Loucy (cell line): Measurements from ENCODE around the gene LAMB4.

Source experiments
- H2AFZ ChIP-seq: fragments of 200-600 bp; sonication (generic); 2 replicates; pipeline ENCODE4 v1.6.0; 2016; ENCODE audit warnings: antibody characterized with exemption, mild to moderate bottlenecking, low read length, moderate library complexity
- H3F3A ChIP-seq: fragments of 200-600 bp; 2 replicates; pipeline ENCODE4 v1.6.0; 2016; ENCODE audit warnings: antibody characterized with exemption, low read depth, mild to moderate bottlenecking
- H3K27me3 ChIP-seq: fragments of 200-600 bp; sonication (generic); 2 replicates; pipeline ENCODE4 v1.6.1; 2014; ENCODE audit warnings: low read length, mild to moderate bottlenecking; ENCODE audit not compliant: insufficient read depth, poor library complexity, severe bottlenecking
- H3K36me3 ChIP-seq: fragments of 200-600 bp; sonication (generic); 2 replicates; pipeline ENCODE4 v1.6.1; 2016; ENCODE audit warnings: low read length; ENCODE audit not compliant: insufficient read depth
- H3K4me1 ChIP-seq: fragments of 200-600 bp; sonication (generic); 2 replicates; pipeline ENCODE4 v1.5.1; 2014; ENCODE audit warnings: low read length, mild to moderate bottlenecking; ENCODE audit not compliant: insufficient read depth, poor library complexity, severe bottlenecking
- H3K4me2 ChIP-seq: fragments of 200-600 bp; sonication (generic); 2 replicates; pipeline ENCODE4 v1.6.0; 2014; ENCODE audit warnings: antibody characterized with exemption, low read length, low read depth, mild to moderate bottlenecking; ENCODE audit not compliant: poor library complexity, severe bottlenecking
- H3K4me3 ChIP-seq: fragments of 200-600 bp; sonication (generic); 2 replicates; pipeline ENCODE4 v1.5.1; 2014; ENCODE audit warnings: low read length, mild to moderate bottlenecking, mixed read lengths; ENCODE audit not compliant: poor library complexity, severe bottlenecking
- H3K79me2 ChIP-seq: fragments of 200-600 bp; sonication (generic); 2 replicates; pipeline ENCODE4 v1.6.1; 2014; ENCODE audit warnings: low read length; ENCODE audit not compliant: insufficient read depth
- H3K9ac ChIP-seq: fragments of 200-600 bp; sonication (generic); 2 replicates; pipeline ENCODE4 v1.6.0; 2014; ENCODE audit warnings: mild to moderate bottlenecking, low read depth, low read length, moderate library complexity; ENCODE audit not compliant: poor library complexity, severe bottlenecking
- H3K9me2 ChIP-seq: fragments of 200-600 bp; sonication (generic); replicated peaks from 2 replicates; pipeline ENCODE4 v1.6.1; 2016; ENCODE audit warnings: low read depth, low read length, mixed read lengths
- H3K9me3 ChIP-seq: fragments of 200-600 bp; sonication (generic); 2 replicates; pipeline ENCODE4 v1.6.1; 2014; ENCODE audit warnings: mild to moderate bottlenecking, antibody characterized with exemption, low read length, low read depth; ENCODE audit not compliant: insufficient read depth
- H4K20me1 ChIP-seq: fragments of 200-600 bp; sonication (generic); 2 replicates; pipeline ENCODE4 v1.6.0; 2014; ENCODE audit warnings: antibody characterized with exemption, low read length, mild to moderate bottlenecking; ENCODE audit not compliant: insufficient read depth, poor library complexity, severe bottlenecking
- EZH2phosphoT487 ChIP-seq: fragments of 200-600 bp; IDR thresholded peaks from 2 replicates; pipeline ENCODE4 v1.6.1; 2018; ENCODE audit warnings: antibody characterized with exemption, mild to moderate bottlenecking, moderate library complexity, borderline replicate concordance
- TF ChIP-seq, protein P1 (sequence below): fragments of 200-600 bp; sonication (generic); conservative IDR thresholded peaks from 2 replicates; pipeline ENCODE4 v1.5.1; 2014; ENCODE audit warnings: mild to moderate bottlenecking, antibody characterized with exemption, low read length

Gene LAMB4

GRCh38 chr7:108134486-108134885 is 4.3 kb upstream of the LAMB4 start:
- no peaks in the 10 kb centered on the region for H4K20me1 ChIP-seq
- TF ChIP-seq, protein P1, sequence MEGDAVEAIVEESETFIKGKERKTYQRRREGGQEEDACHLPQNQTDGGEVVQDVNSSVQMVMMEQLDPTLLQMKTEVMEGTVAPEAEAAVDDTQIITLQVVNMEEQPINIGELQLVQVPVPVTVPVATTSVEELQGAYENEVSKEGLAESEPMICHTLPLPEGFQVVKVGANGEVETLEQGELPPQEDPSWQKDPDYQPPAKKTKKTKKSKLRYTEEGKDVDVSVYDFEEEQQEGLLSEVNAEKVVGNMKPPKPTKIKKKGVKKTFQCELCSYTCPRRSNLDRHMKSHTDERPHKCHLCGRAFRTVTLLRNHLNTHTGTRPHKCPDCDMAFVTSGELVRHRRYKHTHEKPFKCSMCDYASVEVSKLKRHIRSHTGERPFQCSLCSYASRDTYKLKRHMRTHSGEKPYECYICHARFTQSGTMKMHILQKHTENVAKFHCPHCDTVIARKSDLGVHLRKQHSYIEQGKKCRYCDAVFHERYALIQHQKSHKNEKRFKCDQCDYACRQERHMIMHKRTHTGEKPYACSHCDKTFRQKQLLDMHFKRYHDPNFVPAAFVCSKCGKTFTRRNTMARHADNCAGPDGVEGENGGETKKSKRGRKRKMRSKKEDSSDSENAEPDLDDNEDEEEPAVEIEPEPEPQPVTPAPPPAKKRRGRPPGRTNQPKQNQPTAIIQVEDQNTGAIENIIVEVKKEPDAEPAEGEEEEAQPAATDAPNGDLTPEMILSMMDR = no peak
- no peak for TF ChIP-seq EZH2phosphoT487
- H2AFZ ChIP-seq = no peak overlapping the region
- H3K4me2 ChIP-seq = no peak overlapping the region
- no peaks in the 10 kb centered on the region for H3K36me3 ChIP-seq
- no peak overlapping the region for H3K9ac ChIP-seq
- no peaks in the 10 kb centered on the region for H3K4me1 ChIP-seq
- H3K4me3 ChIP-seq = no peak overlapping the region
- H3K9me2 ChIP-seq = no peaks in the 10 kb centered on the region
- no peaks in the 10 kb centered on the region for H3F3A ChIP-seq
- no peaks in the 10 kb centered on the region for H3K27me3 ChIP-seq
- H3K79me2 ChIP-seq = no peaks in the 10 kb centered on the region
- no peaks in the 10 kb centered on the region for H3K9me3 ChIP-seq

- no peak overlapping the region for H3K4me3 ChIP-seq
- no peaks in the 10 kb centered on the region for H3K9me3 ChIP-seq
- H3K36me3 ChIP-seq = no peaks in the 10 kb centered on the region
- H4K20me1 ChIP-seq = no peaks in the 10 kb centered on the region
- no peak overlapping the region for H3K9ac ChIP-seq
- no peaks in the 10 kb centered on the region for H3K4me1 ChIP-seq
- H2AFZ ChIP-seq = no peak overlapping the region
- no peaks in the 10 kb centered on the region for H3K27me3 ChIP-seq
- TF ChIP-seq EZH2phosphoT487 = no peak
- TF ChIP-seq, protein P1 = no peak
- H3F3A ChIP-seq = no peaks in the 10 kb centered on the region
- H3K4me2 ChIP-seq = no peak overlapping the region
- H3K79me2 ChIP-seq = no peaks in the 10 kb centered on the region
- H3K9me2 ChIP-seq = no peaks in the 10 kb centered on the region
These were observed 2.5 kb upstream of the LAMB4 start for GRCh38 chr7:108132551-108133265.

DNA sequence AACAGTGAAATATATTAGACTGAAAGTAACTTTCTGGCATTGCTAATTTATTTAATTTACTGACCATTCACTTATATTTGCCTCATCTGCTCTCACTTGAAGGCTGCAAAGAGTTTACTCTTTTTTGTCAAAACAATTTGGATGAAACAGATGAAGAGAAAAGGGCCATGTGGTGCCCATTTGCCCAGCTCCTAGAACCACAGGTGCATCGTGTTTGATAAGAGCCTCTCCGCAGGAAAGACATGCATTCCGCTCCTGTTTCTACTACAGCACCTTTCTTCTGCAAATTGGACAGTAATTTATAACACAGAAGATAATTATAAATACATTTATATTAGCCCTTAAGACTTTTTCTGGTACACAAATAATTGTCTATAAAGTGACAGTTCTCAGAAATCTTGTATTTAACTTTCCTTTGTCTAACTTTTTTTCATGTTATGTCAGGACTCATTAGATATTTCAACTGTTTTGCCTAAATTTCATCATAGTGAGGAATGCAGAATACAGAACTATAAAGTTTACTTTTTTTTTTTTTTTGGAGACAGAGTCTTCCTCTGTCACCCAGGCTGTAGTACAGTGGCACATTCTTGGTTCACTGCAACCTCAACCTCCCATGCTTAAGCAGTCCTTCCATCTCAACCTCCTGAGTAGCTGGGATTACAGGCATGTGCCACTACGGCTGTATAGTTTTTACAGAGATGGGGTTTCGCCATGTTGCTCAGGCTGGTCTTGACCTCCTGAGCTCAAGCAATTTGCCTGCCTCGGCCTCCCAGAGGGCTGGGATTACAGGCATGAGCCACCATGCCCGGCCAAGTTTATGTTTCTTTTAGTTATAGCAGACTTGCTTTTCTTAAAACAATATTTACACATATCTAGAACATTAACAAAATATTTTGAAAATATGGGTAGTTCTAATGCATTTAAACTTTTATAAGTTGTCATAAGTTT is 869 bp downstream of the LAMB4 start:
- no peak overlapping the region for H3K9ac ChIP-seq
- H4K20me1 ChIP-seq = no peaks in the 10 kb centered on the region
- no peaks in the 10 kb centered on the region for H3K9me3 ChIP-seq
- H3K79me2 ChIP-seq = no peaks in the 10 kb centered on the region
- no peak overlapping the region for H3K4me2 ChIP-seq
- no peaks in the 10 kb centered on the region for H3F3A ChIP-seq
- no peaks in the 10 kb centered on the region for H3K27me3 ChIP-seq
- no peaks in the 10 kb centered on the region for H3K9me2 ChIP-seq
- H3K36me3 ChIP-seq = no peaks in the 10 kb centered on the region
- TF ChIP-seq, protein P1 = no peak
- TF ChIP-seq EZH2phosphoT487 = no peak
- H3K4me1 ChIP-seq = no peaks in the 10 kb centered on the region
- no peak overlapping the region for H2AFZ ChIP-seq
- H3K4me3 ChIP-seq = no peak overlapping the region
